ENCODE measurements around the gene WBP1L.
"Not testable (repeated sequence)": the region's sequence is repeated elsewhere in the genome, so short reads cannot be mapped to it uniquely, and the experiment has no call there.

WBP1L gene

GRCh38 chr10:102758933-102759262 is 15.2 kb downstream of the WBP1L start:
- not testable (repeated sequence) for DNase-seq (ENCODE audit: low read depth in 2 of 2)

GRCh38 chr10:102759497-102760210 is 15.9 kb downstream of the WBP1L start:
- DNase-seq (ENCODE audit: low read depth in 2 of 2), result no peak

GRCh38 chr10:102761981-102762380 is 18.2 kb downstream of the WBP1L start:
- no peak for DNase-seq (ENCODE audit: low read depth in 2 of 2)

GRCh38 chr10:102762401-102763015 is 18.8 kb downstream of the WBP1L start:
- DNase-seq (ENCODE audit: low read depth in 2 of 2), result no peak

GRCh38 chr10:102763037-102763607 is 19.4 kb downstream of the WBP1L start:
- DNase-seq (ENCODE audit: low read depth in 2 of 2), result no peak

- DNase-seq (ENCODE audit: low read depth in 2 of 2), result no peak
Measured at GRCh38 chr10:102764470-102765161, 20.9 kb downstream of the WBP1L start.

GRCh38 chr10:102765336-102765735 is 21.6 kb downstream of the WBP1L start:
- DNase-seq (ENCODE audit: low read depth in 2 of 2), result no peak

GRCh38 chr10:102767428-102768160 is 23.8 kb downstream of the WBP1L start:
- DNase-seq (ENCODE audit: low read depth in 2 of 2), result no peak

- no peak for DNase-seq (ENCODE audit: low read depth in 2 of 2)
Measured at GRCh38 chr10:102769375-102770107, 25.8 kb downstream of the WBP1L start.

- no peak for DNase-seq (ENCODE audit: low read depth in 2 of 2)
Measured at GRCh38 chr10:102770108-102770482, 26.3 kb downstream of the WBP1L start.

- DNase-seq (ENCODE audit: low read depth in 2 of 2), result no peak
Measured at GRCh38 chr10:102770792-102771191, 27.0 kb downstream of the WBP1L start.

GRCh38 chr10:102773320-102773719 is 29.6 kb downstream of the WBP1L start:
- no peak for DNase-seq (ENCODE audit: low read depth in 2 of 2)

GRCh38 chr10:102773986-102774385 is 30.2 kb downstream of the WBP1L start:
- no peak for DNase-seq (ENCODE audit: low read depth in 2 of 2)

- DNase-seq (ENCODE audit: low read depth in 2 of 2), result no peak
Measured at GRCh38 chr10:102775201-102775934, 31.6 kb downstream of the WBP1L start.

- no peak for DNase-seq (ENCODE audit: low read depth in 2 of 2)
Measured at GRCh38 chr10:102775935-102776669, 32.4 kb downstream of the WBP1L start.

- DNase-seq (ENCODE audit: low read depth in 2 of 2), result no peak
Measured at GRCh38 chr10:102776779-102777456, 33.2 kb downstream of the WBP1L start.

GRCh38 chr10:102777711-102778453 is 34.1 kb downstream of the WBP1L start:
- DNase-seq (ENCODE audit: low read depth in 2 of 2), result no peak

GRCh38 chr10:102778781-102779180 is 35.0 kb downstream of the WBP1L start:
- DNase-seq (ENCODE audit: low read depth in 2 of 2), result no peak

All from stimulated activated CD4-positive, alpha-beta T cell treated with anti-CD3 and anti-CD28 coated beads, Interleukin-1b, Interleukin-23, amount 100 ng/mL, for 4 hours (primary cell).